ENCODE data around the gene RPS6KA2.
A peak's percentile ranks its signal among the peaks of the same experiment; 100 is the strongest.

RPS6KA2 gene

GRCh38 chr6:166588691-166589336 is 38.2 kb downstream of the RPS6KA2 start:
- TF ChIP-seq CTCF (IDR thresholded peaks at IDR 0.05; ENCODE audit: insufficient read depth, low read length, poor library complexity, severe bottlenecking): no peak
- Histone ChIP-seq H3K36me3 (ENCODE audit: control insufficient read depth, insufficient read depth, low read length) (no peaks in the 10 kb centered on the region), H3K4me3 (replicated peaks; ENCODE audit: low read depth, low read length) (no peak overlapping the region), H3K27me3 (replicated peaks; ENCODE audit: control insufficient read depth, insufficient read depth, low read length) (no peaks in the 10 kb centered on the region)
- DNase-seq (ENCODE audit: extremely low read depth, insufficient read length): peak; percentile 46

- peak; percentile 57 for DNase-seq (ENCODE audit: extremely low read depth, insufficient read length)
- peak overlapping the region; percentile 16; the same call in 1 of the 2 replicates for H3K4me3 ChIP-seq (replicated peaks; ENCODE audit: low read depth, low read length)
- no peaks in the 10 kb centered on the region for H3K27me3 ChIP-seq (replicated peaks; ENCODE audit: control insufficient read depth, insufficient read depth, low read length)
- H3K36me3 ChIP-seq (ENCODE audit: control insufficient read depth, insufficient read depth, low read length): no peaks in the 10 kb centered on the region
- TF ChIP-seq CTCF (IDR thresholded peaks at IDR 0.05; ENCODE audit: insufficient read depth, low read length, poor library complexity, severe bottlenecking): no peak
Measured at GRCh38 chr6:166587631-166588413, 39.2 kb downstream of the RPS6KA2 start.

GRCh38 chr6:166586424-166587156 is 40.5 kb downstream of the RPS6KA2 start, which contains the start of gene RAMACL:
RAMACL (minus strand) TSS chr6:166586678; CDS start chr6:166586477, 201 bp downstream.
- no peak within 1 kb of the TSS for H3K4me3 ChIP-seq (replicated peaks; ENCODE audit: low read depth, low read length)
- DNase-seq (ENCODE audit: extremely low read depth, insufficient read length): peak; percentile 37
- H3K36me3 ChIP-seq (ENCODE audit: control insufficient read depth, insufficient read depth, low read length): no peaks in the 10 kb centered on the region
- no peak for TF ChIP-seq CTCF (IDR thresholded peaks at IDR 0.05; ENCODE audit: insufficient read depth, low read length, poor library complexity, severe bottlenecking)
- H3K27me3 ChIP-seq (replicated peaks; ENCODE audit: control insufficient read depth, insufficient read depth, low read length): no peaks in the 10 kb centered on the region

- DNase-seq (ENCODE audit: extremely low read depth, insufficient read length): no peak
- Histone ChIP-seq H3K4me3 (replicated peaks; ENCODE audit: low read depth, low read length) (no peak overlapping the region), H3K27me3 (replicated peaks; ENCODE audit: control insufficient read depth, insufficient read depth, low read length) (no peaks in the 10 kb centered on the region), H3K36me3 (ENCODE audit: control insufficient read depth, insufficient read depth, low read length) (no peaks in the 10 kb centered on the region)
- TF ChIP-seq CTCF (IDR thresholded peaks at IDR 0.05; ENCODE audit: insufficient read depth, low read length, poor library complexity, severe bottlenecking): no peak
Measured at GRCh38 chr6:166584853-166585429, 42.1 kb downstream of the RPS6KA2 start.

- Histone ChIP-seq H3K36me3 (ENCODE audit: control insufficient read depth, insufficient read depth, low read length) (no peaks in the 10 kb centered on the region), H3K27me3 (replicated peaks; ENCODE audit: control insufficient read depth, insufficient read depth, low read length) (no peaks in the 10 kb centered on the region)
- no peak for TF ChIP-seq CTCF (IDR thresholded peaks at IDR 0.05; ENCODE audit: insufficient read depth, low read length, poor library complexity, severe bottlenecking)
Measured at GRCh38 chr6:166584155-166584554, 42.9 kb downstream of the RPS6KA2 start.

More at GRCh38 chr6:166584155-166584554, 42.9 kb downstream of the RPS6KA2 start:
- no peak overlapping the region for H3K4me3 ChIP-seq (replicated peaks; ENCODE audit: low read depth, low read length)
- no peak for DNase-seq (ENCODE audit: extremely low read depth, insufficient read length)
